GM23338 (cell line): ENCODE data around the gene SLC6A5. TPM values are rescaled to one million over a fixed set of nuclear protein-coding genes. Genes with fewer than 3 reads are reported as not detected.

Source experiments
- ATAC-seq: fragments of 200-7000 bp; cut with Tn5 transposase; 3 replicates; pipeline ENCODE4 v1.9.1; 2020
- DNase-seq: peaks from one replicate; pipeline ENCODE4 v3.0.0-alpha.2; 2015; ENCODE audit warnings: low spot score
- H2AFZ ChIP-seq: fragments of 200-600 bp; sonication (generic); 2 replicates; pipeline ENCODE4 v1.8.0; 2016; ENCODE audit warnings: antibody characterized with exemption, mild to moderate bottlenecking, moderate library complexity
- H3F3A ChIP-seq: fragments of 200-600 bp; sonication (generic); replicated peaks from 2 replicates; pipeline ENCODE4 v1.8.0; 2017; ENCODE audit warnings: antibody characterized with exemption, mixed run types, low read depth
- H3K27ac ChIP-seq: fragments of 200-600 bp; sonication (generic); 2 replicates; pipeline ENCODE4 v1.6.1; 2016; ENCODE audit warnings: low read depth
- H3K27me3 ChIP-seq: fragments of 200-600 bp; sonication (generic); 2 replicates; pipeline ENCODE4 v1.8.0; 2016; ENCODE audit warnings: mild to moderate bottlenecking, mixed run types, moderate library complexity; ENCODE audit not compliant: insufficient read depth
- H3K36me3 ChIP-seq: fragments of 200-600 bp; sonication (generic); 2 replicates; pipeline ENCODE4 v1.8.0; 2016; ENCODE audit warnings: mild to moderate bottlenecking; ENCODE audit not compliant: insufficient read depth
- H3K4me1 ChIP-seq: fragments of 200-600 bp; sonication (generic); 2 replicates; pipeline ENCODE4 v1.8.0; 2016; ENCODE audit warnings: mild to moderate bottlenecking, moderate library complexity; ENCODE audit not compliant: insufficient read depth
- H3K4me2 ChIP-seq: fragments of 200-600 bp; sonication (generic); 2 replicates; pipeline ENCODE4 v1.7.1; 2017; ENCODE audit warnings: mixed run types
- H3K4me3 ChIP-seq: fragments of 200-600 bp; sonication (generic); 2 replicates; pipeline ENCODE4 v1.6.1; 2016; ENCODE audit warnings: mixed run types
- H3K79me2 ChIP-seq: fragments of 200-600 bp; sonication (generic); replicated peaks from 2 replicates; pipeline ENCODE4 v1.8.0; 2017; ENCODE audit warnings: mild to moderate bottlenecking; ENCODE audit not compliant: insufficient read depth
- H3K9me2 ChIP-seq: fragments of 200-600 bp; sonication (generic); 2 replicates; pipeline ENCODE4 v1.8.0; 2017; ENCODE audit not compliant: insufficient read depth
- H4K20me1 ChIP-seq: fragments of 200-600 bp; sonication (generic); replicated peaks from 2 replicates; pipeline ENCODE4 v1.8.0; 2017; ENCODE audit warnings: mild to moderate bottlenecking; ENCODE audit not compliant: insufficient read depth
- H3K27ac Mint-ChIP-seq: 2 replicates; pipeline ENCODE4 v1.8.0; 2020; ENCODE audit warnings: inconsistent platforms, mild to moderate bottlenecking, moderate library complexity, mixed read lengths
- H3K27me3 Mint-ChIP-seq: 3 replicates; pipeline ENCODE4 v1.8.0; 2022; ENCODE audit warnings: low read depth, mild to moderate bottlenecking, moderate library complexity, mixed read lengths, inconsistent platforms; ENCODE audit not compliant: insufficient read depth, poor library complexity
- H3K36me3 Mint-ChIP-seq: 3 replicates; pipeline ENCODE4 v1.8.0; 2021; ENCODE audit warnings: low read depth, mild to moderate bottlenecking, inconsistent platforms, moderate library complexity, mixed read lengths
- H3K4me1 Mint-ChIP-seq: 3 replicates; pipeline ENCODE4 v1.8.0; 2020; ENCODE audit warnings: mild to moderate bottlenecking, inconsistent platforms, mixed read lengths
- H3K4me3 Mint-ChIP-seq: 3 replicates; pipeline ENCODE4 v1.8.0; 2021; ENCODE audit warnings: moderate library complexity, mild to moderate bottlenecking, inconsistent platforms, mixed read lengths
- H3K9me3 Mint-ChIP-seq: 3 replicates; pipeline ENCODE4 v1.8.0; 2020; ENCODE audit warnings: moderate library complexity, mild to moderate bottlenecking, inconsistent platforms, mixed read lengths
- CREB1 ChIP-seq: fragments of 250-450 bp; sonication (Bioruptor Pico); IDR thresholded peaks from 2 replicates; pipeline ENCODE4 v1.5.0; 2020; ENCODE audit warnings: low read depth, mild to moderate bottlenecking, moderate library complexity
- EZH2 ChIP-seq: fragments of 200-600 bp; sonication (generic); IDR thresholded peaks from one replicate; pipeline ENCODE4 v1.8.0; 2017; ENCODE audit warnings: antibody characterized with exemption, mild to moderate bottlenecking, low read depth; ENCODE audit not compliant: unreplicated experiment
- EZH2phosphoT487 ChIP-seq: fragments of 200-600 bp; sonication (generic); IDR thresholded peaks from one replicate; pipeline ENCODE4 v1.8.1; 2018; ENCODE audit warnings: antibody characterized with exemption; ENCODE audit not compliant: unreplicated experiment
- JUNB ChIP-seq: IDR thresholded peaks from one replicate; pipeline ENCODE4 v1.6.1; 2016; ENCODE audit warnings: antibody characterized with exemption; ENCODE audit not compliant: unreplicated experiment
- POLR2AphosphoS5 ChIP-seq: IDR thresholded peaks from 2 replicates; pipeline ENCODE4 v1.6.1; 2016; ENCODE audit warnings: antibody characterized with exemption, low read depth
- STAT1 ChIP-seq: IDR thresholded peaks from one replicate; pipeline ENCODE4 v1.6.1; 2016; ENCODE audit warnings: antibody characterized with exemption; ENCODE audit not compliant: unreplicated experiment
- ZNF114 ChIP-seq: fragments of 250-450 bp; sonication (Bioruptor Pico); IDR thresholded peaks from 2 replicates; pipeline ENCODE4 v1.5.0; 2020; ENCODE audit warnings: mild to moderate bottlenecking, moderate library complexity
- polyA plus RNA-seq: library from polyadenylated mRNA; unstranded; fragments of >200 nt; fragmentation: Nextera tagmentation; extraction: Ambion mirVana; gene quantifications from 2 replicates; pipeline ENCODE4 v1.2.1, GENCODE V29; 2016
- total RNA-seq: library from RNA; depleted of rRNA; stranded (reverse); fragments of >200 nt; shearing (Covaris generic); gene quantifications from 2 replicates; pipeline ENCODE4 v1.2.3, GENCODE V29; 2014
- TF ChIP-seq, protein P1 (sequence below): IDR thresholded peaks from one replicate; pipeline ENCODE4 v1.6.1; 2018; ENCODE audit warnings: antibody characterized with exemption; ENCODE audit not compliant: unreplicated experiment
- TF ChIP-seq, protein P2 (sequence below), 2 experiments: fragments of 200-600 bp in 1 of 2; sonication (generic) in 1 of 2; conservative IDR thresholded peaks; 2 replicates each; pipeline versions ENCODE4 v1.5.1 to v1.6.1; 2016 to 2017; ENCODE audit warnings: antibody characterized with exemption in 2 of 2, low read depth in 2 of 2, mild to moderate bottlenecking in 2 of 2, moderate library complexity in 1 of 2

Gene SLC6A5
- total and polyA plus RNA-seq, 2 experiments from 2014 or later: not detected

DNA sequence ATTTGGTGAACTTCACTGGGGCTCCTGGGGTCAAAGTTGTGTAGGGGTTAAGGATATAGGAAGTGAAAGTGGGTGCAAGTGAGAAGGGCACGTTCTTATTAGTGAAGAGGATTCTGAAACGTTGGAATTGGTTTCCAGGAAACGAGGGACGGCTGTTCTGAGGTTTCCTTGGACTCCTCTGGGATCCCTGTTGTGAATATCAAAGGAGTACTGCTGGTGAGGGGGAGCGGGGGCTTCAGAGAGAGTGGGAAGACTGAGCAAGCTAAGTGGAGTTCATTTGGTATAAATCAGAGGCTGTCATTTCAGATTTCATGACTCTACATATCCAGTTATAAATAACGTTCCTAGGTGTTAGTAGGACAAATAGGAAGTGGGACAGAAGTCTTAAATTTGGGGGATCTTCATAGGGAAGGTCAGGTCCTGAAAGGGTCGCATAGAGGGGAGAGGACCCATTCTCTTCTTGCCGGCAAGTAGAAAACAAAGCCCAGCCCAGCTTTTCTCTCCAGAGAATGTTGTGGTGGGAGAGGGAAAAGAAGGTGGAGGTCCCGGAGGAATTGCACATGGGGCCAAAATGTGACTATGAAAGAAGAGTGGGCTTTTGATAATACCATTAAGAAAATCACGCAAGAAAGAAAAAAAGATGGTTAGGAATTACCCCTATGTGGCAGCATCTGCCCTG is 68.9 kb downstream of the SLC6A5 start:
- DNase-seq (peak; percentile 50), ATAC-seq (no peak)
- Histone ChIP-seq H3K4me2 (peak overlapping the region; percentile 96), H3K27ac (no peak overlapping the region), H3K4me1 (peaks cover 32% of the 10 kb centered on the region), H2AFZ (peak overlapping the region; percentile 78), H3K27me3 (peaks cover 77% of the 10 kb centered on the region), H3K9me2 (no peaks in the 10 kb centered on the region), H4K20me1 (peaks cover 13% of the 10 kb centered on the region), H3K4me3 (peak overlapping the region; percentile 77), H3K36me3 (no peaks in the 10 kb centered on the region), H3K79me2 (no peaks in the 10 kb centered on the region), H3F3A (peaks cover 9% of the 10 kb centered on the region; the same call in 1 of the 2 replicates)
- Mint-ChIP-seq H3K36me3 (no peaks in the 10 kb centered on the region), H3K9me3 (no peaks in the 10 kb centered on the region; the same call in 1 of the 3 replicates), H3K4me1 (peaks cover 27% of the 10 kb centered on the region), H3K27ac (no peak overlapping the region), H3K4me3 (peak overlapping the region; percentile 79), H3K27me3 (peaks cover 54% of the 10 kb centered on the region)
- TF ChIP-seq, protein P1, sequence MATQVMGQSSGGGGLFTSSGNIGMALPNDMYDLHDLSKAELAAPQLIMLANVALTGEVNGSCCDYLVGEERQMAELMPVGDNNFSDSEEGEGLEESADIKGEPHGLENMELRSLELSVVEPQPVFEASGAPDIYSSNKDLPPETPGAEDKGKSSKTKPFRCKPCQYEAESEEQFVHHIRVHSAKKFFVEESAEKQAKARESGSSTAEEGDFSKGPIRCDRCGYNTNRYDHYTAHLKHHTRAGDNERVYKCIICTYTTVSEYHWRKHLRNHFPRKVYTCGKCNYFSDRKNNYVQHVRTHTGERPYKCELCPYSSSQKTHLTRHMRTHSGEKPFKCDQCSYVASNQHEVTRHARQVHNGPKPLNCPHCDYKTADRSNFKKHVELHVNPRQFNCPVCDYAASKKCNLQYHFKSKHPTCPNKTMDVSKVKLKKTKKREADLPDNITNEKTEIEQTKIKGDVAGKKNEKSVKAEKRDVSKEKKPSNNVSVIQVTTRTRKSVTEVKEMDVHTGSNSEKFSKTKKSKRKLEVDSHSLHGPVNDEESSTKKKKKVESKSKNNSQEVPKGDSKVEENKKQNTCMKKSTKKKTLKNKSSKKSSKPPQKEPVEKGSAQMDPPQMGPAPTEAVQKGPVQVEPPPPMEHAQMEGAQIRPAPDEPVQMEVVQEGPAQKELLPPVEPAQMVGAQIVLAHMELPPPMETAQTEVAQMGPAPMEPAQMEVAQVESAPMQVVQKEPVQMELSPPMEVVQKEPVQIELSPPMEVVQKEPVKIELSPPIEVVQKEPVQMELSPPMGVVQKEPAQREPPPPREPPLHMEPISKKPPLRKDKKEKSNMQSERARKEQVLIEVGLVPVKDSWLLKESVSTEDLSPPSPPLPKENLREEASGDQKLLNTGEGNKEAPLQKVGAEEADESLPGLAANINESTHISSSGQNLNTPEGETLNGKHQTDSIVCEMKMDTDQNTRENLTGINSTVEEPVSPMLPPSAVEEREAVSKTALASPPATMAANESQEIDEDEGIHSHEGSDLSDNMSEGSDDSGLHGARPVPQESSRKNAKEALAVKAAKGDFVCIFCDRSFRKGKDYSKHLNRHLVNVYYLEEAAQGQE: no peak
- TF ChIP-seq POLR2AphosphoS5 (no peak), CREB1 (CRISPR knock-in tag) (no peak), EZH2 (peak; percentile 67), JUNB (no peak)
- TF ChIP-seq, protein P2, sequence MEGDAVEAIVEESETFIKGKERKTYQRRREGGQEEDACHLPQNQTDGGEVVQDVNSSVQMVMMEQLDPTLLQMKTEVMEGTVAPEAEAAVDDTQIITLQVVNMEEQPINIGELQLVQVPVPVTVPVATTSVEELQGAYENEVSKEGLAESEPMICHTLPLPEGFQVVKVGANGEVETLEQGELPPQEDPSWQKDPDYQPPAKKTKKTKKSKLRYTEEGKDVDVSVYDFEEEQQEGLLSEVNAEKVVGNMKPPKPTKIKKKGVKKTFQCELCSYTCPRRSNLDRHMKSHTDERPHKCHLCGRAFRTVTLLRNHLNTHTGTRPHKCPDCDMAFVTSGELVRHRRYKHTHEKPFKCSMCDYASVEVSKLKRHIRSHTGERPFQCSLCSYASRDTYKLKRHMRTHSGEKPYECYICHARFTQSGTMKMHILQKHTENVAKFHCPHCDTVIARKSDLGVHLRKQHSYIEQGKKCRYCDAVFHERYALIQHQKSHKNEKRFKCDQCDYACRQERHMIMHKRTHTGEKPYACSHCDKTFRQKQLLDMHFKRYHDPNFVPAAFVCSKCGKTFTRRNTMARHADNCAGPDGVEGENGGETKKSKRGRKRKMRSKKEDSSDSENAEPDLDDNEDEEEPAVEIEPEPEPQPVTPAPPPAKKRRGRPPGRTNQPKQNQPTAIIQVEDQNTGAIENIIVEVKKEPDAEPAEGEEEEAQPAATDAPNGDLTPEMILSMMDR (conservative IDR thresholded peaks at IDR 0.05; ENCODE audit: low read depth in 2 of 2): no peak

DNA sequence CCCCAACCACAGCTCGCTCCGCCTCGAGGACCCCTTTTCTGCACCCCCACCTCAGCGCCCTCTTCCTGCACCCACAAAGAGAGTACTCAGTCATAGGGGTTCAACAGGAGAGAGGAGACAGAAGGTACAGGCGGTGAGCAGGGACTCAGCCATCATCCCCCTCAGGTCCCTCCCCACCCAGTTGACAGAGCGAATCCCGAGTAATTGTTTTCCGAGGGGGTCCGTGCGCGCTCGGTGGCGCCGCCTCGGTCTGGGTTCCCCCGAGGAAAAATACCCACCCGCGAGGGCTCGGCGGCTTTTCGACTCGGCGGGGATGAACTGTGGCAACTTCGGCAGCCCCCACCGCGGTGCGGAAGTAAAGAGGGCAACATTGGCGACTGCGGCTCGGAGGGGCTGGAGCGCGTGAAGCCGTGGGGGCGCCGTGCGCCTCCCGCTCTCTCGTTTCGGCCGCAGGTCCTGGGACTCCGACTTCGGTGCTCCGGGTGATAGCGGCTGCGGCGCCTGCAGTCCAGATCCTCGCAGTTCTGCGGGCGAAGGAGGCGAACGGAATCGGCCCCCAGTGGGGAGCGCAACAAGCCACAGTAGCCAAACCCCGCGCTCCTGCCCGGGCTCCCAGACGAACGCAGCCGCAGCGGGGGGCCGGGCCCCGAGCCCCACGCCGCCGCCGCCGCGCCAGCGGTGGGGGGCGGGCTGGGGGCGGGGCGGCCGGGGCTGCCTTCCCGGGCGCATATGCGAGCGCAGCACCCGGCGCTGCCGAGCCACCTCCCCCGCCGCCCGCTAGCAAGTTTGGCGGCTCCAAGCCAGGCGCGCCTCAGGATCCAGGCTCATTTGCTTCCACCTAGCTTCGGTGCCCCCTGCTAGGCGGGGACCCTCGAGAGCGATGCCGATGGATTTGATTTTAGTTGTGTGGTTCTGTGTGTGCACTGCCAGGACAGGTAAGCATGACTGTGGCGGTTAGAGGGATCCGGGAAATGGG is 69.7 kb downstream of the SLC6A5 start, which contains the start of gene NELL1:
TSS of gene NELL1 (plus strand) at position 743 of the 976 bp plus-strand sequence.
- peak; percentile 68 for DNase-seq
- ATAC-seq: peak; percentile 45
- Histone ChIP-seq H3K36me3 (no peaks in the 10 kb centered on the region), H4K20me1 (peaks cover 13% of the 10 kb centered on the region), H3F3A (peaks cover 9% of the 10 kb centered on the region; the same call in 1 of the 2 replicates), H3K79me2 (no peaks in the 10 kb centered on the region), H2AFZ (peak within 1 kb of the TSS; percentile 94), H3K4me2 (peak within 1 kb of the TSS; percentile 96), H3K27ac (no peak within 1 kb of the TSS), H3K4me3 (peak within 1 kb of the TSS; percentile 77), H3K27me3 (peaks cover 77% of the 10 kb centered on the region), H3K4me1 (peaks cover 32% of the 10 kb centered on the region), H3K9me2 (no peaks in the 10 kb centered on the region)
- Mint-ChIP-seq H3K27ac (no peak within 1 kb of the TSS), H3K4me3 (peak within 1 kb of the TSS; percentile 81), H3K4me1 (peaks cover 27% of the 10 kb centered on the region), H3K9me3 (no peaks in the 10 kb centered on the region; the same call in 1 of the 3 replicates), H3K27me3 (peaks cover 54% of the 10 kb centered on the region), H3K36me3 (no peaks in the 10 kb centered on the region)
- TF ChIP-seq ZNF114 (CRISPR knock-in tag) (no peak), EZH2 (peak; percentile 63), EZH2phosphoT487 (peak; percentile 93), STAT1 (no peak)
